Measurements from ENCODE around the gene SHTN1.

The SHTN1 gene

DNA sequence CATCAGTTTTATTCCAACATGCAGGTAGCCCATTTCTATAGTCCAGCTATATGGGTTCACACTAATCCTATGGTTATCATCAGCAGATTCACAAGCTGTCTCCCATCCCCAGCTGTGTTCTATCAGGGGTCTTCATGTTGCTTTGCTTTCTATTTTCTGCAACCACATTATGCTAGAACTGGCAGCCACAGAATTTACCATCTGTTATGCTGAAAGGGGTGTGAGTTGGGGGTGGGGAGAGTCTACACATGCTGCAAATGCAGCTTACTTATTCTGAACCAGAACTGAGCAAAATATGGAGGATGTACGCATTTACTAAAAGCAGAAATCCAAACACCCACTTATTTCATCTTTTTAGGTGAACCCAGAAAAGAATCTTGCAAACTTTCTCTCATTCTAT, 32.9 kb downstream of the SHTN1 start:
- TF ChIP-seq, protein P1, sequence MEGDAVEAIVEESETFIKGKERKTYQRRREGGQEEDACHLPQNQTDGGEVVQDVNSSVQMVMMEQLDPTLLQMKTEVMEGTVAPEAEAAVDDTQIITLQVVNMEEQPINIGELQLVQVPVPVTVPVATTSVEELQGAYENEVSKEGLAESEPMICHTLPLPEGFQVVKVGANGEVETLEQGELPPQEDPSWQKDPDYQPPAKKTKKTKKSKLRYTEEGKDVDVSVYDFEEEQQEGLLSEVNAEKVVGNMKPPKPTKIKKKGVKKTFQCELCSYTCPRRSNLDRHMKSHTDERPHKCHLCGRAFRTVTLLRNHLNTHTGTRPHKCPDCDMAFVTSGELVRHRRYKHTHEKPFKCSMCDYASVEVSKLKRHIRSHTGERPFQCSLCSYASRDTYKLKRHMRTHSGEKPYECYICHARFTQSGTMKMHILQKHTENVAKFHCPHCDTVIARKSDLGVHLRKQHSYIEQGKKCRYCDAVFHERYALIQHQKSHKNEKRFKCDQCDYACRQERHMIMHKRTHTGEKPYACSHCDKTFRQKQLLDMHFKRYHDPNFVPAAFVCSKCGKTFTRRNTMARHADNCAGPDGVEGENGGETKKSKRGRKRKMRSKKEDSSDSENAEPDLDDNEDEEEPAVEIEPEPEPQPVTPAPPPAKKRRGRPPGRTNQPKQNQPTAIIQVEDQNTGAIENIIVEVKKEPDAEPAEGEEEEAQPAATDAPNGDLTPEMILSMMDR (IDR thresholded peaks at IDR 0.05; ENCODE audit: low read depth, low read length), result no peak

DNA sequence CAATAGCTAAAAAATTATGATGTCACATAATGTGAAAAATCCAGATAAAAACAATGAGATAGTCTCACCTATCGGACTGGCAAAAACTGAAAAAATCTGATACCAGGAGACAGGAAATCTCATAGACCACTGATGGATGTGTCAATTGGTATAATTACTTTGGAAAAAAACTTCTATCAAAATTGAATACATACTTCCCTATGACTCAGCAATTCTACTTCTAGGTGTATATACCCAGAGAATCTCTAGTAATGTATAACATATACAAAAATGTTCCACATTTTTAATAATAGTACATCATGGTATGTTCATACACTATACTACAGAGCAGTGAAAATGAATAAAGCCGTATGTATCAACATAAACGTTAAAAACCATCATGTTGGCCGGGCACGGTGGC, 34.9 kb downstream of the SHTN1 start:
- TF ChIP-seq, protein P1 (IDR thresholded peaks at IDR 0.05; ENCODE audit: low read depth, low read length), result no peak
- no peak for DNase-seq (ENCODE audit: extremely low read depth, low read depth)

More for the DNA sequence above, 32.9 kb downstream of the SHTN1 start:
- no peak for DNase-seq (ENCODE audit: extremely low read depth, low read depth)

DNA sequence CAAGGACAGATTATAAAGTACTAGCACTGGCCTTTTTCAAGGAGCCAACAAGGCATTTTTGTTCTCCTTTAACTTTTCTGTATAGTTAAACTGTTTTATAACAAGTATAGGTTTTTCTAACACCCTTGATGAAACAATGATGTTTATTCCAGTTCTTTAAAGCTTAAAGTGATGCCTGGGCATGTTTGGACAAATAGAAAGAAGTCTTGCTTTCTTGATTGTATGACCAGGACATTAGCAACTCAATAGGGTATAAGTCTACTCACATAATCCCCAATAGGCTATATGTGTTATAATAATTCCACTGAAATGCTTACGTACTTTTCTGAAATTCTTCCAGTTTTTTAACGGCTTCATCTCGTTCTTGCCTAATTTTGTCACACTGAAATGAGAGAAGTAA, 36.7 kb downstream of the SHTN1 start:
- TF ChIP-seq, protein P1 (IDR thresholded peaks at IDR 0.05; ENCODE audit: low read depth, low read length), result no peak
- no peak for DNase-seq (ENCODE audit: extremely low read depth, low read depth)

DNA sequence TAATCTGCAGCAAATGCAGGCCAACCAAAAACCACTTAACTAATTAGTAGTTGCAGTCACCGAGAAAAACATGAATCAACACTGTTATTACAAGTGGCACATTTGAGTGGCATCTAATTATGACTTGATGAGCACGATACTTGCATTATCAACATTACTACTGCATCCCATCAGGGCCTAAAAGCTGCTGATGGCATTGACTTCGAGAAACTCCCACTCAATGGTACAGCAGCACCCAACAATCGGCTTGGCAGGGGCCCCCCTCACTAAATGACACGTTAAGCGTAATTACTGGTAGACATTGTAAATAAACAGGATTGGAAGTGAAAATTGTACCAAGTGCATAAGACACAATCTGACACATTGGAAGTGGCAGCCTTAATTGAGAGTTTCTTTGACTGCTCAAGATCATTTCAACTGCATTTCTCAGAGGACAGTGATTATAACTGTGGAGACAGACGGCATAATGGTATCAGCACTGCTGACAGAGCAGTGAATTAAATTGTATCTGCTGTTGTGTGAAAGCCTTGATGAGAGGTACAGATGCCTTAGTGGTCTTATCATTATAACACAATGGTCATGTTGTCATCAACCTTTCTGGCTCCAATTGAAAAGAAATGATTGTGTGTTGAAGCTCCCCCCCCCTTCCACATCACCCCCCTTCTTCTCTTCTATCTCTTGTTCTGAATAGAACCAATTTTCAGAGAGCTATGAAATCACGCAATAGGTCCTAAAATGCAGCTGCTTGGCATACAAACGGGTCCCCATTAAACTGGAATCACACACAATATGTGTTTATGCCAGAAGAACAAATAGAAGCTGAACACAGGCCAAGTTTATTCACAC, 43.4 kb downstream of the SHTN1 start:
- TF ChIP-seq, protein P1 (IDR thresholded peaks at IDR 0.05; ENCODE audit: low read depth, low read length), result no peak
- DNase-seq (ENCODE audit: extremely low read depth, low read depth), result no peak

DNA sequence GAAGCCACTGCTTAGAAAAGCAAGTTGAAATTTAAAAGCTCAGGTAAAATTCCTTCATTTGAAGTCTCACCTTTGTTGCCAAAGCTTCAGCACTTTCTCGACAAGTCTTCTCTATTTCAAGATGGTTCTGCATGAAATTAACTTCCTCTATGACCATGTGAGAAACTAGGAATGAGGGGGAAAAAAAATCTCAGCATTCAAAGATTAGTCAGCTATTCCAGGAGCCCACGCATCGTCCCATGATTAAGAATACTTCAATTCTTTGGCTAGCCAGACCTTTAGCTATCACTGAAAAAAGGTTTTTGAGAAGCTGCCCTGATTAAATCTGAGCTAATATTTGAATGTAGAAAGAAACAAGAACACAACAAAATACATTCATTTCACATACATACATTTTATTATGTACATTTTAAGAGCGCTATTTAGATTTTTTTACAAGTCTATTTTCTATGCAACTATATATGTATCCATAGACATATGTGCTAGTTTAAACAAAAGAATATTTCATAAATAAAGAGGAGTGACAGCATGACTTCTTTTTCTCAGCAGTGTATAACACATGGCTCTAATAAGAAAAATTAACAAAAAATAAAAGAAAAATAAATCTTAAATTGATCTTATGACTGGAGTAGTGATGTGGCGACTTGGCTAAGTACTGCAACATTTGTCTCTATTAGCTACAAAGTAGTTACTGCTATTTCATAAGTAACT, 44.8 kb downstream of the SHTN1 start:
- TF ChIP-seq, protein P1 (IDR thresholded peaks at IDR 0.05; ENCODE audit: low read depth, low read length), result no peak
- DNase-seq (ENCODE audit: extremely low read depth, low read depth), result no peak

DNA sequence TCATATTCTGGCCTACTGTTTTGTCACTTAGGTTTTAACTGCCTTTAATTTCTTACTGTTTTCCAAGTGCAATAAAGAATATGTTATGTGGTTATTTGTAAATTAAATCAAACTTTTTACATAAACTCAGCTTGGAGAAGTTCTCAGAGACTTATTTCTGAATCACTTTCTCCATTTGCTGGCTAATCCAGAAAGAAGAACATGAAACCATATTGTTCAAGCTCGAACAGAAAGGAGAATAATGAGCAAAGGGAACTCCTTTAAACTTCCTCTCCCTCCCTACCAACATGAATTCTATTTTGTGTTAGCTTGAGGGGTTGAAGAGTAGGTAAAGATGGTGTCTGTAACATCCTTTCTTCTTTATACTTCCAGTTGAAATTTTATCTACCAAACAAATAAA, 52.3 kb downstream of the SHTN1 start:
- DNase-seq (ENCODE audit: extremely low read depth, low read depth), result no peak
- TF ChIP-seq, protein P1 (IDR thresholded peaks at IDR 0.05; ENCODE audit: low read depth, low read length), result no peak

DNA sequence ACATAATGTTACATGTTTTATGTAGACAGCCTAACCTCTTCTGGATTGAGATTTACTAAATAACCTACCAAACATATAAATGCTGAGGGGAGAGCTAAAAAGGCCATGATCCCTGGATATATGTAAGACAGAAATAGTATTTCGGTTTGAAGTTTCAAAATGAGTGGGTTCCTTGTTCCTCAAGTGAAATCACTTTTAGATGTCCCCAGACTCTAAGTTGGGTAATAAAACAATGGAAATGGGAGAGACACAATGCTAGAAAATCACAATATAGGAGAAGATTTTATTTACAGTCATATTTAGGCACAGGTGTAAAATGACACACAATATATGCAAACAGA, 56.5 kb downstream of the SHTN1 start:
- no peak for DNase-seq (ENCODE audit: extremely low read depth, low read depth)
- TF ChIP-seq, protein P1 (IDR thresholded peaks at IDR 0.05; ENCODE audit: low read depth, low read length), result no peak
